Measurements from ENCODE around the gene MRPS22. TPM values are rescaled to one million over a fixed set of nuclear protein-coding genes. Genes with fewer than 3 reads are reported as not detected.

The MRPS22 gene
- polyA plus RNA-seq, 1 experiment: 38.2 TPM

- CTCF ChIA-PET: no interaction called here
- POLR2A ChIA-PET: no interaction called here
- Histone ChIP-seq H3K27me3 (ENCODE audit: control insufficient read depth, insufficient read depth, low read length) (no peaks in the 10 kb centered on the region), H3K36me3 (ENCODE audit: control insufficient read depth, insufficient read depth, low read length) (peaks cover 17% of the 10 kb centered on the region), H3K4me3 (ENCODE audit: low read depth, low read length) (no peak overlapping the region)
- TF ChIP-seq CTCF (IDR thresholded peaks at IDR 0.05; ENCODE audit: insufficient read depth, low read depth, low read length): no peak
- DNase-seq (ENCODE audit: low read depth): no peak
Observed at GRCh38 chr3:139361276-139361675, 17.5 kb downstream of the MRPS22 start.

- ChIA-PET POLR2A (no interaction called here), CTCF (no interaction called here)
- no peak for TF ChIP-seq CTCF (IDR thresholded peaks at IDR 0.05; ENCODE audit: insufficient read depth, low read depth, low read length)
- no peak for DNase-seq (ENCODE audit: low read depth)
- H3K27me3 ChIP-seq (ENCODE audit: control insufficient read depth, insufficient read depth, low read length): no peaks in the 10 kb centered on the region
- peaks cover 16% of the 10 kb centered on the region for H3K36me3 ChIP-seq (ENCODE audit: control insufficient read depth, insufficient read depth, low read length)
- H3K4me3 ChIP-seq (ENCODE audit: low read depth, low read length): no peak overlapping the region
Observed at GRCh38 chr3:139364549-139364948, 20.7 kb downstream of the MRPS22 start.

GRCh38 chr3:139374099-139374498 lies 30.3 kb downstream of the MRPS22 start:
- Histone ChIP-seq H3K36me3 (ENCODE audit: control insufficient read depth, insufficient read depth, low read length) (peaks cover 25% of the 10 kb centered on the region), H3K4me3 (ENCODE audit: low read depth, low read length) (no peak overlapping the region), H3K27me3 (ENCODE audit: control insufficient read depth, insufficient read depth, low read length) (no peaks in the 10 kb centered on the region)
- ChIA-PET CTCF (no interaction called here), POLR2A (no interaction called here)
- no peak for DNase-seq (ENCODE audit: low read depth)
- no peak for TF ChIP-seq CTCF (IDR thresholded peaks at IDR 0.05; ENCODE audit: insufficient read depth, low read depth, low read length)

GRCh38 chr3:139377378-139377777 lies 33.6 kb downstream of the MRPS22 start:
- no peaks in the 10 kb centered on the region for H3K27me3 ChIP-seq (ENCODE audit: control insufficient read depth, insufficient read depth, low read length)
- peaks cover 20% of the 10 kb centered on the region for H3K36me3 ChIP-seq (ENCODE audit: control insufficient read depth, insufficient read depth, low read length)
- TF ChIP-seq CTCF (IDR thresholded peaks at IDR 0.05; ENCODE audit: insufficient read depth, low read depth, low read length): no peak
- no peak for DNase-seq (ENCODE audit: low read depth)
- POLR2A ChIA-PET: no interaction called here
- CTCF ChIA-PET: no interaction called here
- no peak overlapping the region for H3K4me3 ChIP-seq (ENCODE audit: low read depth, low read length)

- peaks cover 12% of the 10 kb centered on the region for H3K36me3 ChIP-seq (ENCODE audit: control insufficient read depth, insufficient read depth, low read length)
- ChIA-PET POLR2A (no interaction called here), CTCF (interaction anchor here (1.6 kb wide), 1 partner anchor 15 kb away, joined by 6 read pairs; no protein-coding TSS in a partner anchor)
- no peaks in the 10 kb centered on the region for H3K27me3 ChIP-seq (ENCODE audit: control insufficient read depth, insufficient read depth, low read length)
- no peak overlapping the region for H3K4me3 ChIP-seq (ENCODE audit: low read depth, low read length)
- no peak for DNase-seq (ENCODE audit: low read depth)
- TF ChIP-seq CTCF (IDR thresholded peaks at IDR 0.05; ENCODE audit: insufficient read depth, low read depth, low read length): no peak
Observed at GRCh38 chr3:139378587-139379241, 34.9 kb downstream of the MRPS22 start.

Measured in BJ (cell line).